CD8-positive, alpha-beta memory T cell (primary cell): ENCODE data around the gene AEBP1. TPM values are rescaled to one million over a fixed set of nuclear protein-coding genes. Genes with fewer than 3 reads are reported as not detected.

ENCODE experiments used
- CTCF ChIA-PET: fragments of 350-600 bp; sonication (Branson Sonifier 250); formaldehyde crosslinking; loops from one replicate; lab custom pipeline; 2021; ENCODE audit warnings: antibody characterized with exemption; lab: Charles Lee
- POLR2A ChIA-PET: fragments of 350-600 bp; sonication (Branson Sonifier 250); formaldehyde crosslinking; loops from one replicate; lab custom pipeline; 2021; ENCODE audit warnings: antibody characterized with exemption; lab: Charles Lee
- DNase-seq, 5 donors: peaks; one replicate each; pipeline versions ENCODE4 v3.0.0 to v3.0.0-alpha.2; 2020 to 2022; ENCODE audit warnings: mixed read lengths in 1 of 5
- H3K27ac ChIP-seq: one replicate; pipeline ENCODE4 v1.7.0; 2013; ENCODE audit warnings: low read depth, mild to moderate bottlenecking, low read length, moderate library complexity
- H3K27me3 ChIP-seq: 2 replicates; pipeline ENCODE4 v1.7.0; 2013; ENCODE audit warnings: low read length, mild to moderate bottlenecking; ENCODE audit not compliant: insufficient read depth, poor library complexity, severe bottlenecking
- H3K36me3 ChIP-seq: 2 replicates; pipeline ENCODE4 v1.7.0; 2013; ENCODE audit warnings: mild to moderate bottlenecking, low read length, moderate library complexity; ENCODE audit not compliant: insufficient read depth
- H3K4me1 ChIP-seq: 2 replicates; pipeline ENCODE4 v1.7.0; 2013; ENCODE audit warnings: mild to moderate bottlenecking, low read length, moderate library complexity; ENCODE audit not compliant: insufficient read depth
- H3K4me3 ChIP-seq: 2 replicates; pipeline ENCODE4 v1.7.0; 2013; ENCODE audit warnings: mild to moderate bottlenecking, low read length
- H3K9me3 ChIP-seq: 2 replicates; pipeline ENCODE4 v1.7.0; 2013; ENCODE audit warnings: mild to moderate bottlenecking, low read length
- H3K27ac Mint-ChIP-seq, 8 donors: one replicate each; pipeline ENCODE4 v1.8.0; 2020 to 2021; ENCODE audit warnings: mixed read lengths in 8 of 8, mild to moderate bottlenecking in 6 of 8, inconsistent platforms in 3 of 8, moderate library complexity in 3 of 8
- H3K27me3 Mint-ChIP-seq, 2 donors: one replicate each; pipeline ENCODE4 v1.8.0; 2020 to 2021; ENCODE audit warnings: mixed read lengths in 2 of 2, mild to moderate bottlenecking in 1 of 2, moderate library complexity in 1 of 2
- H3K36me3 Mint-ChIP-seq, 3 donors: one replicate each; pipeline ENCODE4 v1.8.0; 2020 to 2021; ENCODE audit warnings: mixed read lengths in 3 of 3, inconsistent platforms in 1 of 3, mild to moderate bottlenecking in 1 of 3
- H3K4me1 Mint-ChIP-seq, 3 donors: one replicate each; pipeline ENCODE4 v1.8.0; 2020 to 2021; ENCODE audit warnings: mixed read lengths in 3 of 3, inconsistent platforms in 1 of 3, mild to moderate bottlenecking in 1 of 3
- H3K4me3 Mint-ChIP-seq, 7 donors: one replicate each; pipeline ENCODE4 v1.8.0; 2020 to 2021; ENCODE audit warnings: mixed read lengths in 7 of 7, mild to moderate bottlenecking in 6 of 7, moderate library complexity in 4 of 7, inconsistent platforms in 2 of 7
- H3K9me3 Mint-ChIP-seq, 5 donors: one replicate each; pipeline ENCODE4 v1.8.0; 2020 to 2022; ENCODE audit warnings: mixed read lengths in 5 of 5, mild to moderate bottlenecking in 3 of 5, moderate library complexity in 2 of 5, inconsistent platforms in 1 of 5
- polyA plus RNA-seq: library from polyadenylated mRNA; unstranded; fragments of 300-500 nt; fragmentation: Illumina TruSeq; gene quantifications from one replicate; pipeline ENCODE4 v1.2.3, GENCODE V29; 2021
- total RNA-seq, 2 experiments: library from RNA; stranded (reverse); gene quantifications; one replicate each; pipeline ENCODE4 v1.2.3, GENCODE V29; 2021

The AEBP1 gene
- total and polyA plus RNA-seq, 3 experiments from 2014 or later, result 1.6 to 8.9 (median 8.4) TPM

- H3K9me3 ChIP-seq, result no peaks in the 10 kb centered on the region
- Mint-ChIP-seq H3K27ac (peak overlapping the region in 5 of 8 donors; percentile 23 to 83 (median 48)), H3K9me3 (no peaks in the 10 kb centered on the region), H3K27me3 (peaks cover 0 to 1% of the 10 kb centered on the region in 2 donors), H3K4me3 (no peak overlapping the region), H3K4me1 (peaks cover 16 to 48% (median 27%) of the 10 kb centered on the region in 3 donors), H3K36me3 (peaks cover 5 to 91% (median 12%) of the 10 kb centered on the region in 3 donors)
- H3K27me3 ChIP-seq, result no peaks in the 10 kb centered on the region
- H3K4me1 ChIP-seq, result peaks cover 19% of the 10 kb centered on the region
- H3K4me3 ChIP-seq, result no peak overlapping the region
- H3K36me3 ChIP-seq, result peaks cover 47% of the 10 kb centered on the region
- POLR2A ChIA-PET, result no interaction called here
- peak in 1 of 5 donors; percentile 26 for DNase-seq
- CTCF ChIA-PET, result no interaction called here
- no peak overlapping the region for H3K27ac ChIP-seq
Measured at GRCh38 chr7:44077061-44077460, 27.1 kb upstream of the AEBP1 start.

DNA sequence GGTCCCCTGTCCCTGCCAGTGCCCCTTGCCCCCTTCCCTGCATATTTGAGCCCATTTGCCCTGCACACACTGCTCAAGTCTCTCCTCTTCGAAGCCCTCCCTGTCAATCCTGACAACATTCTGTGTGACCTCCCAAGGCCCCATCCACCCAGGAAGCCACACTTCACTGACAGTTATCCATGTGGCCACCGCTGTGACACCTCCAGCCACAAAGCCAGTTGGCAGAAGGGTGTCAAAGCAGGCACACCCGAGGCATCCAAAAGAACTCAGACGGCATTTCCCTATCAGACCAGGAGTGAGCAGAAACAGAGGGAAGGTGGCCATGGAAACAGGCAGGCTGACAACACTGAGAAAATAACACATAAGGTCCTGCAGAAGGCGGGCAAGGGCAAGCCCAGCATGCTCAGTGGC is 26.5 kb upstream of the AEBP1 start:
- CTCF ChIA-PET, result no interaction called here
- Histone ChIP-seq H3K4me3 (no peak overlapping the region), H3K36me3 (peaks cover 47% of the 10 kb centered on the region), H3K4me1 (peaks cover 19% of the 10 kb centered on the region), H3K27ac (no peak overlapping the region), H3K27me3 (no peaks in the 10 kb centered on the region), H3K9me3 (no peaks in the 10 kb centered on the region)
- DNase-seq, result peak in 1 of 5 donors; percentile 44
- H3K27me3 Mint-ChIP-seq, result peaks cover 0 to 1% of the 10 kb centered on the region in 2 donors
- peaks cover 16 to 45% (median 22%) of the 10 kb centered on the region in 3 donors for H3K4me1 Mint-ChIP-seq
- H3K9me3 Mint-ChIP-seq, result no peaks in the 10 kb centered on the region
- H3K36me3 Mint-ChIP-seq, result peaks cover 5 to 85% (median 12%) of the 10 kb centered on the region in 3 donors
- POLR2A ChIA-PET, result no interaction called here
- H3K27ac Mint-ChIP-seq, result peak overlapping the region in 6 of 8 donors; percentile 50 to 93 (median 59)
- peak overlapping the region in 2 of 7 donors; percentile 29 to 66 for H3K4me3 Mint-ChIP-seq

GRCh38 chr7:44078521-44078920 is 25.6 kb upstream of the AEBP1 start:
- ChIA-PET POLR2A (no interaction called here), CTCF (interaction anchor here (0.9 kb wide), 1 partner anchor 58 kb away, joined by 3 read pairs; no protein-coding TSS in a partner anchor)
- Mint-ChIP-seq H3K36me3 (peaks cover 5 to 77% (median 12%) of the 10 kb centered on the region in 3 donors), H3K9me3 (no peaks in the 10 kb centered on the region), H3K27ac (peak overlapping the region in 4 of 8 donors; percentile 39 to 90 (median 59)), H3K27me3 (peaks cover 0 to 1% of the 10 kb centered on the region in 2 donors), H3K4me1 (peaks cover 16 to 49% (median 23%) of the 10 kb centered on the region in 3 donors), H3K4me3 (no peak overlapping the region)
- H3K27me3 ChIP-seq, result no peaks in the 10 kb centered on the region
- DNase-seq, result peak in 1 of 5 donors; percentile 43
- H3K4me1 ChIP-seq, result peaks cover 19% of the 10 kb centered on the region
- peaks cover 47% of the 10 kb centered on the region for H3K36me3 ChIP-seq
- H3K9me3 ChIP-seq, result no peaks in the 10 kb centered on the region
- no peak overlapping the region for H3K27ac ChIP-seq
- no peak overlapping the region for H3K4me3 ChIP-seq

- H3K4me1 ChIP-seq, result peaks cover 19% of the 10 kb centered on the region
- peak in 1 of 5 donors; percentile 46 for DNase-seq
- peak overlapping the region in 2 of 7 donors; percentile 32 to 34 for H3K4me3 Mint-ChIP-seq
- no peak overlapping the region for H3K27ac ChIP-seq
- H3K27me3 Mint-ChIP-seq, result peaks cover 0 to 1% of the 10 kb centered on the region in 2 donors
- no peaks in the 10 kb centered on the region for H3K9me3 ChIP-seq
- H3K36me3 ChIP-seq, result peaks cover 47% of the 10 kb centered on the region
- ChIA-PET POLR2A (no interaction called here), CTCF (no interaction called here)
- H3K9me3 Mint-ChIP-seq, result no peaks in the 10 kb centered on the region
- peaks cover 16 to 46% (median 24%) of the 10 kb centered on the region in 3 donors for H3K4me1 Mint-ChIP-seq
- peaks cover 5 to 68% (median 12%) of the 10 kb centered on the region in 3 donors for H3K36me3 Mint-ChIP-seq
- H3K27me3 ChIP-seq, result no peaks in the 10 kb centered on the region
- H3K27ac Mint-ChIP-seq, result peak overlapping the region in 2 of 8 donors; percentile 17 to 22
- no peak overlapping the region for H3K4me3 ChIP-seq
Measured at GRCh38 chr7:44079331-44080021, 24.7 kb upstream of the AEBP1 start.

GRCh38 chr7:44080118-44080517 is 24.0 kb upstream of the AEBP1 start:
- no peaks in the 10 kb centered on the region for H3K9me3 ChIP-seq
- H3K4me3 ChIP-seq, result no peak overlapping the region
- peak overlapping the region in 3 of 7 donors; percentile 19 to 95 (median 48) for H3K4me3 Mint-ChIP-seq
- H3K9me3 Mint-ChIP-seq, result no peaks in the 10 kb centered on the region
- H3K27me3 ChIP-seq, result no peaks in the 10 kb centered on the region
- H3K4me1 ChIP-seq, result peaks cover 19% of the 10 kb centered on the region
- H3K27ac ChIP-seq, result no peak overlapping the region
- peak in 1 of 5 donors; percentile 33 for DNase-seq
- peaks cover 0 to 1% of the 10 kb centered on the region in 2 donors for H3K27me3 Mint-ChIP-seq
- H3K4me1 Mint-ChIP-seq, result peaks cover 16 to 46% (median 24%) of the 10 kb centered on the region in 3 donors
- H3K36me3 Mint-ChIP-seq, result peaks cover 5 to 63% (median 11%) of the 10 kb centered on the region in 3 donors
- peak overlapping the region in 4 of 8 donors; percentile 47 to 95 (median 76) for H3K27ac Mint-ChIP-seq
- POLR2A ChIA-PET, result interaction anchor here (0.5 to 2.0 kb wide), 2 partner anchors 8 to 73 kb away, joined by 5 to 6 read pairs; no protein-coding TSS in a partner anchor
- CTCF ChIA-PET, result interaction anchor here (1.3 kb wide), 1 partner anchor 12 kb away, joined by 4 read pairs; no protein-coding TSS in a partner anchor
- peaks cover 47% of the 10 kb centered on the region for H3K36me3 ChIP-seq

DNA sequence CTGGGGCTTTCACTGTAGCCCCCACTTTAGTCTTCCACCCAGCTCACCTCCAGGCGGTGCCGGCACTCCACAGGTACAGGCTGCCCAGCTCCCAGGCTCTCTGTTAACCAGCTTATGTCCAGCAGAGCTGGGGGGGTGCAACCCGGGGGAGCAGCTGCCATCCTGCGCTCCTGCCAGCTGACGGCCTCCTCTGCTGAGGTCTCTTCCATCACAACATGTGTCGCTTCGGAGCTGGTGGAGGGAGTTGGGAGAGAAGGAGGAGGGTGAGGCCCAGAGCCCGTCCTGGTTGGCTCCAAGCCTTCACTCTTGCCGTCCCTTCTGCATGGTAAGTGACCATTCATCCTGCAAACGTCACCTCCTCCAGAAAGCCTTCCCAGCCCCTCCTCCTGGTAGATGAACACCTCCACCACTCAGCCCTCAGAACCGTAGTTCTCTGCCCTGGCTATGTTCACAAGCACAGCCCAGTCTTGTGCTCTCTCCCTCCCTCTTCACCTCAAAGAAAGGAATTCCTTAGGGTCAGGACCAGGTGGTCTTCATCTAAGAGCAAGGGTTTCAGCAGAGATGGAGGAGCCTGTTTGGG is 23.4 kb upstream of the AEBP1 start:
- Mint-ChIP-seq H3K4me3 (peak overlapping the region; percentile 90 to 95 (median 91)), H3K27ac (peak overlapping the region; percentile 72 to 98 (median 94)), H3K27me3 (peaks cover 0 to 1% of the 10 kb centered on the region in 2 donors), H3K9me3 (no peaks in the 10 kb centered on the region), H3K4me1 (peaks cover 16 to 46% (median 24%) of the 10 kb centered on the region in 3 donors), H3K36me3 (peaks cover 5 to 57% (median 11%) of the 10 kb centered on the region in 3 donors)
- H3K4me1 ChIP-seq, result peaks cover 19% of the 10 kb centered on the region
- peak overlapping the region; percentile 45 for H3K27ac ChIP-seq
- H3K4me3 ChIP-seq, result peak overlapping the region; percentile 72
- H3K27me3 ChIP-seq, result no peaks in the 10 kb centered on the region
- peaks cover 40% of the 10 kb centered on the region for H3K36me3 ChIP-seq
- no peaks in the 10 kb centered on the region for H3K9me3 ChIP-seq
- DNase-seq, result peak in 1 of 5 donors; percentile 50
- CTCF ChIA-PET, result interaction anchor here (0.9 to 1.8 kb wide), 6 partner anchors 12 to 61 kb away, joined by 3 to 7 read pairs (median 4); partner anchors contain the start of genes DBNL, PGAM2 and POLD2
- POLR2A ChIA-PET, result interaction anchor here (0.5 to 2.0 kb wide), 6 partner anchors 8 to 409 kb away, joined by 4 to 7 read pairs (median 6); partner anchors contain the start of genes DBNL, NUDCD3, PGAM2 and POLD2

DNA sequence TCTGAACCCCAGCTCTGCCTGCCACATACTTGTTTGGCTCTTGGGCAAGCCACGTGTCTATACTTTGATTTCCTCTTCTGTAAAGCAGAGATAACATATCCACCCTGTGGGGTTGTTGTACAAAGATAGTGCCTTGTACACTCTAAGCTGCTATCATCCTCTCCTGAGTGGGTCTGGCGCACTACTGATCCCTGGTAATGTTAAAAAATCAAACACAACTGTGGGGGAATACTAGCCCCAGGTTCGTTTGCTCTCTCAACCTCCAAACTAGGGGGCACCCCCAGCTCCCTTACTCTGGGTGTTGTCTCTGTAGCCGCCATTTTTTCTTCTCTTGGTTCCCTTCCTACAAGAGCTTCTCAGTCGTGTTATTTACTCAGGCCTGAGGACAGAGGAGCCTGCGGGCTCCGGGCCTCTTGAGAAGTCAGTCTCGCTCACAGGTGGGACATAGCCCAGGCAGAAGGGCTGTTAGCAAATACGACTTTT is 22.8 kb upstream of the AEBP1 start:
- H3K27ac Mint-ChIP-seq, result peak overlapping the region; percentile 72 to 98 (median 94)
- H3K4me1 Mint-ChIP-seq, result peaks cover 16 to 46% (median 24%) of the 10 kb centered on the region in 3 donors
- peaks cover 5 to 51% (median 11%) of the 10 kb centered on the region in 3 donors for H3K36me3 Mint-ChIP-seq
- Histone ChIP-seq H3K36me3 (peaks cover 35% of the 10 kb centered on the region), H3K27me3 (no peaks in the 10 kb centered on the region), H3K4me3 (peak overlapping the region; percentile 72), H3K4me1 (peaks cover 19% of the 10 kb centered on the region), H3K9me3 (no peaks in the 10 kb centered on the region), H3K27ac (peak overlapping the region; percentile 45)
- no peaks in the 10 kb centered on the region for H3K9me3 Mint-ChIP-seq
- CTCF ChIA-PET, result interaction anchor here (0.7 to 1.8 kb wide), 8 partner anchors 13 to 159 kb away, joined by 3 to 7 read pairs (median 3); partner anchors contain the start of genes DBNL, PGAM2 and POLD2
- H3K4me3 Mint-ChIP-seq, result peak overlapping the region; percentile 90 to 95 (median 91)
- peaks cover 0 to 1% of the 10 kb centered on the region in 2 donors for H3K27me3 Mint-ChIP-seq
- POLR2A ChIA-PET, result interaction anchor here (0.5 to 2.0 kb wide), 8 partner anchors 9 to 805 kb away, joined by 3 to 7 read pairs (median 5); partner anchors contain the start of genes DBNL, NUDCD3, PGAM2 and POLD2
- DNase-seq, result peak in 3 of 5 donors; percentile 35 to 60 (median 53)
